Measurements from ENCODE around the gene CDON.

CDON gene

GRCh38 chr11:125946712-125947418 lies 115.8 kb downstream of the CDON start:
- no peak for DNase-seq (ENCODE audit: extremely low read depth in 1 of 2, low read depth in 1 of 2)

- DNase-seq (ENCODE audit: extremely low read depth in 1 of 2, low read depth in 1 of 2) = no peak
These were observed 116.7 kb downstream of the CDON start, which contains the start of gene VSIG10L2 for GRCh38 chr11:125945797-125946520. Gene VSIG10L2, plus strand, starts transcription at chr11:125946044. Its CDS starts 12 bp downstream, at chr11:125946056.

GRCh38 chr11:125945011-125945796 lies 117.5 kb downstream of the CDON start:
- no peak for DNase-seq (ENCODE audit: extremely low read depth in 1 of 2, low read depth in 1 of 2)

- no peak for DNase-seq (ENCODE audit: extremely low read depth in 1 of 2, low read depth in 1 of 2)
These were observed 118.2 kb downstream of the CDON start for GRCh38 chr11:125944350-125945010.

- no peak for DNase-seq (ENCODE audit: extremely low read depth in 1 of 2, low read depth in 1 of 2)
These were observed 118.9 kb downstream of the CDON start for GRCh38 chr11:125943661-125944349.

- DNase-seq (ENCODE audit: extremely low read depth in 1 of 2, low read depth in 1 of 2) = no peak
These were observed 119.8 kb downstream of the CDON start for GRCh38 chr11:125942771-125943428.

- DNase-seq (ENCODE audit: extremely low read depth in 1 of 2, low read depth in 1 of 2) = peak in 1 of 2 donors; percentile 25
These were observed 120.8 kb downstream of the CDON start for GRCh38 chr11:125941619-125942611.

- DNase-seq (ENCODE audit: extremely low read depth in 1 of 2, low read depth in 1 of 2) = no peak
These were observed 121.4 kb downstream of the CDON start for GRCh38 chr11:125941267-125941618.

- no peak for DNase-seq (ENCODE audit: extremely low read depth in 1 of 2, low read depth in 1 of 2)
These were observed 122.5 kb downstream of the CDON start for GRCh38 chr11:125940145-125940544.

- DNase-seq (ENCODE audit: extremely low read depth in 1 of 2, low read depth in 1 of 2) = no peak
These were observed 123.6 kb downstream of the CDON start for GRCh38 chr11:125939081-125939521.

- DNase-seq (ENCODE audit: extremely low read depth in 1 of 2, low read depth in 1 of 2) = no peak
These were observed 124.2 kb downstream of the CDON start for GRCh38 chr11:125938418-125938817.

GRCh38 chr11:125935618-125936199 lies 127.0 kb downstream of the CDON start:
- DNase-seq (ENCODE audit: extremely low read depth in 1 of 2, low read depth in 1 of 2) = no peak

- DNase-seq (ENCODE audit: extremely low read depth in 1 of 2, low read depth in 1 of 2) = no peak
These were observed 127.6 kb downstream of the CDON start for GRCh38 chr11:125935056-125935455.

- DNase-seq (ENCODE audit: extremely low read depth in 1 of 2, low read depth in 1 of 2) = no peak
These were observed 128.2 kb downstream of the CDON start for GRCh38 chr11:125934473-125934872.

GRCh38 chr11:125933030-125933813 lies 129.4 kb downstream of the CDON start:
- DNase-seq (ENCODE audit: extremely low read depth in 1 of 2, low read depth in 1 of 2) = peak in 1 of 2 donors; percentile 53

- no peak for DNase-seq (ENCODE audit: extremely low read depth in 1 of 2, low read depth in 1 of 2)
These were observed 130.4 kb downstream of the CDON start for GRCh38 chr11:125932301-125932700.

- DNase-seq (ENCODE audit: extremely low read depth in 1 of 2, low read depth in 1 of 2) = no peak
These were observed 131.0 kb downstream of the CDON start for GRCh38 chr11:125931668-125932067.

Data from stimulated activated CD8-positive, alpha-beta memory T cell treated with anti-CD3 and anti-CD28 coated beads, Interleukin-7, amount 100 ng/mL, for 48 hours (primary cell).